ENCODE data around the gene TFF3. TPM values are rescaled to one million over a fixed set of nuclear protein-coding genes. Genes with fewer than 3 reads are reported as not detected.

TFF3 gene
- polyA plus RNA-seq, 1 donor from 2014 or later: not detected

GRCh38 chr21:42282715-42283114 lies 32.5 kb downstream of the TFF3 start:
- Histone ChIP-seq H3K4me2 (ENCODE audit: low read length) (no peak overlapping the region), H4K20me1 (ENCODE audit: insufficient read depth) (no peaks in the 10 kb centered on the region), H3K4me3 (ENCODE audit: low read length) (no peak overlapping the region), H3K9me2 (ENCODE audit: insufficient read depth, low read length) (no peaks in the 10 kb centered on the region), H2AFZ (ENCODE audit: low read depth, low read length) (no peak overlapping the region), H3K27me3 (ENCODE audit: insufficient read depth, low read depth, low read length) (no peaks in the 10 kb centered on the region), H3K27ac (ENCODE audit: low read length) (no peak overlapping the region), H3K9me3 (ENCODE audit: low read length) (no peaks in the 10 kb centered on the region), H3K9ac (ENCODE audit: low read length) (no peak overlapping the region), H3F3A (ENCODE audit: insufficient read depth, low read length, poor library complexity, severe bottlenecking) (no peaks in the 10 kb centered on the region), H3K79me2 (replicated peaks; ENCODE audit: insufficient read depth, low read length) (no peaks in the 10 kb centered on the region), H3K36me3 (ENCODE audit: insufficient read depth, low read length) (peaks cover 4% of the 10 kb centered on the region)
- TF ChIP-seq CTCF (IDR thresholded peaks at IDR 0.05; ENCODE audit: poor library complexity, severe bottlenecking) (no peak), EP300 (conservative IDR thresholded peaks at IDR 0.05; ENCODE audit: poor library complexity, severe bottlenecking) (no peak), EZH2 (IDR thresholded peaks at IDR 0.05; ENCODE audit: borderline replicate concordance, insufficient read depth, low read length, poor library complexity, severe bottlenecking) (no peak), POLR2AphosphoS5 (IDR thresholded peaks at IDR 0.05) (no peak), REST (IDR thresholded peaks at IDR 0.05; ENCODE audit: borderline replicate concordance) (no peak), SMC3 (conservative IDR thresholded peaks at IDR 0.05; ENCODE audit: poor library complexity) (no peak), MXI1 (conservative IDR thresholded peaks at IDR 0.05; ENCODE audit: poor library complexity, severe bottlenecking) (no peak), RAD21 (conservative IDR thresholded peaks at IDR 0.05) (no peak), TAF1 (IDR thresholded peaks at IDR 0.05; ENCODE audit: low read depth) (no peak)

GRCh38 chr21:42282021-42282420 lies 33.2 kb downstream of the TFF3 start:
- Histone ChIP-seq H3K79me2 (replicated peaks; ENCODE audit: insufficient read depth, low read length) (no peaks in the 10 kb centered on the region), H3K36me3 (ENCODE audit: insufficient read depth, low read length) (peaks cover 4% of the 10 kb centered on the region), H3K27ac (ENCODE audit: low read length) (no peak overlapping the region), H2AFZ (ENCODE audit: low read depth, low read length) (no peak overlapping the region), H3K27me3 (ENCODE audit: insufficient read depth, low read depth, low read length) (no peaks in the 10 kb centered on the region), H3K4me3 (ENCODE audit: low read length) (no peak overlapping the region), H3K9me3 (ENCODE audit: low read length) (no peaks in the 10 kb centered on the region), H3K4me2 (ENCODE audit: low read length) (no peak overlapping the region), H3K9me2 (ENCODE audit: insufficient read depth, low read length) (no peaks in the 10 kb centered on the region), H3F3A (ENCODE audit: insufficient read depth, low read length, poor library complexity, severe bottlenecking) (no peaks in the 10 kb centered on the region), H4K20me1 (ENCODE audit: insufficient read depth) (no peaks in the 10 kb centered on the region), H3K9ac (ENCODE audit: low read length) (no peak overlapping the region)
- TF ChIP-seq TAF1 (IDR thresholded peaks at IDR 0.05; ENCODE audit: low read depth): no peak
- no peak for TF ChIP-seq SMC3 (conservative IDR thresholded peaks at IDR 0.05; ENCODE audit: poor library complexity)
- TF ChIP-seq MXI1 (conservative IDR thresholded peaks at IDR 0.05; ENCODE audit: poor library complexity, severe bottlenecking): no peak
- TF ChIP-seq EP300 (conservative IDR thresholded peaks at IDR 0.05; ENCODE audit: poor library complexity, severe bottlenecking): no peak
- TF ChIP-seq RAD21 (conservative IDR thresholded peaks at IDR 0.05): no peak
- TF ChIP-seq POLR2AphosphoS5 (IDR thresholded peaks at IDR 0.05): no peak
- no peak for TF ChIP-seq CTCF (IDR thresholded peaks at IDR 0.05; ENCODE audit: poor library complexity, severe bottlenecking)
- no peak for TF ChIP-seq REST (IDR thresholded peaks at IDR 0.05; ENCODE audit: borderline replicate concordance)
- TF ChIP-seq EZH2 (IDR thresholded peaks at IDR 0.05; ENCODE audit: borderline replicate concordance, insufficient read depth, low read length, poor library complexity, severe bottlenecking): no peak

All from neural cell (in vitro differentiated cells).